IMR-90 (cell line): ENCODE results near the gene LATS1. TPM values are rescaled to one million over a fixed set of nuclear protein-coding genes. Genes with fewer than 3 reads are reported as not detected.

Experiments
- ATAC-seq: fragments of 200-7000 bp; cut with Tn5 transposase; 2 replicates; pipeline ENCODE4 v1.9.1; 2020; ENCODE audit warnings: low read depth, mild to moderate bottlenecking, moderate library complexity
- BruUV-seq: library from RNA; stranded (reverse); fragments of 400-500 nt; replicated peaks from 2 replicates; lab custom pipeline; 2021; lab: Mats Ljungman, UMichigan
- CTCF ChIA-PET: fragments of 300-600 bp; formaldehyde crosslinking; extraction: SDS; loops from one replicate; lab custom pipeline; 2021; ENCODE audit warnings: antibody characterized with exemption; lab: Yijun Ruan, JAX
- POLR2A ChIA-PET: fragments of 300-600 bp; sonication (Branson Sonifier 250); formaldehyde crosslinking; loops from one replicate; lab custom pipeline; 2022; ENCODE audit warnings: antibody characterized with exemption; ENCODE audit not compliant: unreplicated experiment; lab: Charles Lee
- DNase-seq: peaks from one replicate; pipeline ENCODE4 v3.0.0; 2013
- H2AFZ ChIP-seq: replicated peaks from 2 replicates; pipeline ENCODE3; 2013; ENCODE audit warnings: low read length, mild to moderate bottlenecking; ENCODE audit not compliant: poor library complexity
- H2AK5ac ChIP-seq: 2 replicates; pipeline ENCODE4 v1.6.1; 2013; ENCODE audit warnings: low read depth, low read length, inconsistent platforms
- H2AK9ac ChIP-seq: replicated peaks from 2 replicates; pipeline ENCODE3; 2013; ENCODE audit warnings: mild to moderate bottlenecking, low read depth, low read length, moderate library complexity; ENCODE audit not compliant: poor library complexity
- H2BK120ac ChIP-seq: 2 replicates; pipeline ENCODE4 v1.6.1; 2013; ENCODE audit warnings: low read depth, low read length, inconsistent platforms
- H2BK15ac ChIP-seq: 3 replicates; pipeline ENCODE4 v1.6.1; 2013; ENCODE audit warnings: low read depth, low read length, inconsistent platforms
- H2BK20ac ChIP-seq: 2 replicates; pipeline ENCODE4 v1.6.1; 2013; ENCODE audit warnings: low read depth, mild to moderate bottlenecking, inconsistent platforms, low read length, moderate library complexity
- H2BK5ac ChIP-seq: 2 replicates; pipeline ENCODE4 v1.6.1; 2013; ENCODE audit warnings: mild to moderate bottlenecking, low read depth, low read length, inconsistent platforms; ENCODE audit not compliant: poor library complexity, severe bottlenecking
- H3K14ac ChIP-seq: replicated peaks from 2 replicates; pipeline ENCODE4 v1.6.1; 2013; ENCODE audit warnings: low read depth, low read length, inconsistent platforms
- H3K18ac ChIP-seq: 2 replicates; pipeline ENCODE4 v1.6.1; 2013; ENCODE audit warnings: low read depth, low read length, control low read depth
- H3K23ac ChIP-seq: 2 replicates; pipeline ENCODE4 v1.6.1; 2013; ENCODE audit warnings: low read depth, low read length, inconsistent platforms
- H3K27ac ChIP-seq: 2 replicates; pipeline ENCODE4 v1.5.1; 2013; ENCODE audit warnings: mild to moderate bottlenecking, control low read depth, low read length; ENCODE audit not compliant: insufficient read depth
- H3K27me3 ChIP-seq: 2 replicates; pipeline ENCODE4 v1.6.1; 2013; ENCODE audit warnings: low read length; ENCODE audit not compliant: control insufficient read depth, insufficient read depth
- H3K36me3 ChIP-seq: 2 replicates; pipeline ENCODE4 v1.6.1; 2013; ENCODE audit warnings: low read length, mixed read lengths; ENCODE audit not compliant: control insufficient read depth, insufficient read depth
- H3K4ac ChIP-seq: 2 replicates; pipeline ENCODE4 v1.6.1; 2013; ENCODE audit warnings: low read depth, low read length, inconsistent platforms
- H3K4me1 ChIP-seq: 2 replicates; pipeline ENCODE4 v1.6.1; 2013; ENCODE audit warnings: low read length, mixed read lengths; ENCODE audit not compliant: control insufficient read depth, insufficient read depth
- H3K4me2 ChIP-seq: 2 replicates; pipeline ENCODE4 v1.6.1; 2013; ENCODE audit warnings: low read depth, mild to moderate bottlenecking, control low read depth, low read length, moderate library complexity
- H3K4me3 ChIP-seq: 2 replicates; pipeline ENCODE4 v1.5.1; 2013; ENCODE audit warnings: low read depth, mild to moderate bottlenecking, control low read depth, low read length, moderate library complexity; ENCODE audit not compliant: insufficient read depth
- H3K56ac ChIP-seq: 2 replicates; pipeline ENCODE4 v1.6.1; 2013; ENCODE audit warnings: low read length, inconsistent platforms; ENCODE audit not compliant: insufficient read depth; ENCODE audit errors: extremely low read depth
- H3K79me1 ChIP-seq, 2 experiments: 2 replicates each; pipeline ENCODE4 v1.6.1; 2013; ENCODE audit warnings: low read length in 2 of 2, inconsistent platforms in 1 of 2, low read depth in 1 of 2
- H3K9ac ChIP-seq: 2 replicates; pipeline ENCODE4 v1.6.1; 2013; ENCODE audit warnings: low read depth, low read length, control low read depth
- H3K9me1 ChIP-seq: 2 replicates; pipeline ENCODE4 v1.6.1; 2013; ENCODE audit warnings: low read length, inconsistent platforms; ENCODE audit not compliant: insufficient read depth
- H3K9me3 ChIP-seq: 2 replicates; pipeline ENCODE4 v1.6.1; 2013; ENCODE audit warnings: low read length; ENCODE audit not compliant: control insufficient read depth, insufficient read depth
- H4K20me1 ChIP-seq: 2 replicates; pipeline ENCODE4 v1.6.1; 2013; ENCODE audit warnings: low read length, inconsistent platforms; ENCODE audit not compliant: insufficient read depth
- H4K5ac ChIP-seq: 2 replicates; pipeline ENCODE4 v1.6.1; 2013; ENCODE audit warnings: mild to moderate bottlenecking, low read depth, low read length, control low read depth
- H4K8ac ChIP-seq, 2 experiments: 2 replicates each; pipeline ENCODE4 v1.6.1; 2013; ENCODE audit warnings: low read depth in 2 of 2, low read length in 2 of 2, control low read depth in 1 of 2, inconsistent platforms in 1 of 2
- H4K91ac ChIP-seq: 2 replicates; pipeline ENCODE4 v1.6.1; 2013; ENCODE audit warnings: low read depth, low read length, inconsistent platforms; ENCODE audit not compliant: insufficient read depth
- CHD1 ChIP-seq: IDR thresholded peaks from 2 replicates; pipeline ENCODE4 v1.6.1; 2012; ENCODE audit warnings: low read depth, low read length, improper control_type of control experiment
- FOS ChIP-seq: fragments of 150-350 bp; IDR thresholded peaks from 2 replicates; pipeline ENCODE4 v1.6.1; 2016; ENCODE audit warnings: low read depth, low read length
- MAFK ChIP-seq: IDR thresholded peaks from 2 replicates; pipeline ENCODE4 v1.6.1; 2012; ENCODE audit warnings: low read depth, low read length, improper control_type of control experiment
- MAZ ChIP-seq: IDR thresholded peaks from 2 replicates; pipeline ENCODE4 v1.6.1; 2012; ENCODE audit warnings: low read depth, mild to moderate bottlenecking, low read length, improper control_type of control experiment, moderate library complexity, borderline replicate concordance
- NFE2L2 ChIP-seq: fragments of 150-350 bp; IDR thresholded peaks from 2 replicates; pipeline ENCODE4 v1.6.1; 2016; ENCODE audit warnings: low read depth, mild to moderate bottlenecking, low read length
- RAD21 ChIP-seq: IDR thresholded peaks from 2 replicates; pipeline ENCODE4 v1.6.1; 2012; ENCODE audit warnings: low read length, improper control_type of control experiment
- SMC3 ChIP-seq: fragments of 150-350 bp; IDR thresholded peaks from 2 replicates; pipeline ENCODE4 v1.6.1; 2016; ENCODE audit warnings: low read depth, mild to moderate bottlenecking, antibody characterized with exemption, low read length, moderate library complexity
- USF2 ChIP-seq: fragments of 150-350 bp; IDR thresholded peaks from 2 replicates; pipeline ENCODE4 v1.6.1; 2017; ENCODE audit warnings: mild to moderate bottlenecking, antibody characterized with exemption, low read length, low read depth
- WGBS, 2 experiments: methylation state at CpG; one replicate each; pipeline versions ENCODE4 v1.1.5 to v1.1.7; 2013; ENCODE audit warnings: missing lambda C conversion rate in 2 of 2; ENCODE audit not compliant: insufficient read length in 1 of 2; ENCODE audit errors: extremely low coverage in 2 of 2; 5-methylcytosine and 5-hydroxymethylcytosine counted together
- dilution Hi-C: fragments of 300-500 bp; cut with HindIII; formaldehyde crosslinking; loops from one replicate; pipeline ENCODE4 v1.14.3; 2018; ENCODE audit warnings: low sequenced_read_pairs; ENCODE audit not compliant: unreplicated experiment
- in situ Hi-C: fragments of 300-500 bp; cut with MboI; formaldehyde crosslinking; loops from 3 replicates; pipeline ENCODE4 v1.14.3; 2019; ENCODE audit warnings: low sequenced_read_pairs, inconsistent platforms, mixed read lengths
- intact Hi-C: fragments of 100-400 bp; cut with micrococcal nuclease; formaldehyde crosslinking; loops from 2 replicates; pipeline ENCODE4 v1.10.0; 2022
- polyA plus RNA-seq, 3 experiments: library from polyadenylated mRNA; depleted of rRNA; stranded (reverse); fragments of >200 nt; gene quantifications; 2 replicates each; pipeline ENCODE4 v1.2.3, GENCODE V29; 2012; ENCODE audit warnings: low replicate concordance in 1 of 3
- total RNA-seq: library from RNA; depleted of rRNA; stranded (reverse); fragments of >200 nt; gene quantifications from 2 replicates; pipeline ENCODE4 v1.2.3, GENCODE V29; 2012

The LATS1 gene
- total and polyA plus RNA-seq, 2 of the 4 experiments (the other 2 are of a cell fraction): 7.9 to 20.1 TPM

- no peak overlapping the region for H2BK120ac ChIP-seq
- H3K18ac ChIP-seq: no peak overlapping the region
- peaks cover 28% of the 10 kb centered on the region; the same call in 1 of the 2 replicates for H4K20me1 ChIP-seq
- no peak overlapping the region for H4K8ac ChIP-seq
- no peak overlapping the region for H2AFZ ChIP-seq
- H2AK9ac ChIP-seq: no peak overlapping the region
- H3K79me1 ChIP-seq: peaks cover 14 to 56% of the 10 kb centered on the region in 2 experiments
- CTCF ChIA-PET: interaction anchor here (0.6 kb wide), 1 partner anchor 100 kb away, joined by 3 read pairs; no protein-coding TSS in a partner anchor
- ATAC-seq (no peak), DNase-seq (no peak)
- no peak overlapping the region for H3K14ac ChIP-seq
- BruUV-seq: no TSS peak
- no peak overlapping the region for H4K91ac ChIP-seq
- H3K56ac ChIP-seq: no peak overlapping the region
- no peak overlapping the region for H3K4ac ChIP-seq
- TF ChIP-seq RAD21 (no peak), MAFK (no peak), FOS (no peak), SMC3 (no peak), NFE2L2 (no peak), USF2 (no peak), MAZ (no peak), CHD1 (no peak)
- in situ Hi-C loops: no loop called here
- no peak overlapping the region for H4K5ac ChIP-seq
- H2BK5ac ChIP-seq: no peak overlapping the region
- WGBS, 2 experiments: no CpG with 5 or more reads among the region's 2 CpGs
- H3K4me1 ChIP-seq: 0 out of 2 replicates have a peak, but pooled peaks cover 1% of the 10 kb centered on the region
- no peaks in the 10 kb centered on the region for H3K27me3 ChIP-seq
- H3K4me2 ChIP-seq: no peak overlapping the region
- no peak overlapping the region for H3K9ac ChIP-seq
- no peak overlapping the region for H3K4me3 ChIP-seq
- dilution Hi-C loops: no loop called here
- H3K23ac ChIP-seq: no peak overlapping the region
- H3K36me3 ChIP-seq: peaks cover 20% of the 10 kb centered on the region
- H2BK20ac ChIP-seq: no peak overlapping the region
- H3K9me3 ChIP-seq: no peaks in the 10 kb centered on the region
- H2BK15ac ChIP-seq: no peak overlapping the region
- POLR2A ChIA-PET: no interaction called here
- H3K9me1 ChIP-seq: peaks cover 6% of the 10 kb centered on the region; the same call in 1 of the 2 replicates
- intact Hi-C loops: no loop called here
- H3K27ac ChIP-seq: no peak overlapping the region
- H2AK5ac ChIP-seq: no peak overlapping the region
These were observed 23.0 kb downstream of the LATS1 start for GRCh38 chr6:149694921-149695320.
